ENCODE measurements around the gene CCR5AS.

DNA sequence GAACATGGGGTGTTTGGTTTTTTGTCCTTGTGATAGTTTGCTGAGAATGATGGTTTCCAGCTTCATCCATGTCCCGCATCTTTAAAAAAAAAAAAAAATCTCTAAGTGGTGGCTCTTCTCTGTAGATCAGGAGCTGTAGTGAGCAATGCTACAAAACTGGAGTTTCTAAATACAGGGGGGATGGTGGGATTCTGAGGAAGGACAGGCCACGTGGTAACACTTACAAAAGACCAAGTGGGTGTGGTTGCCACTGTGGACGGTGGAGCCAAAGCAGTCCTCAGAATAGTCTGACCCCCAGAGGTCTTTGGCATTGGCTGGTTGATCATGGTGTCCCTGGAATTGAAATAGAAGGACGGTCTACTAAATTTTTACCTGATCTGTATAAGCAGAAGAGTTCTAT, 7.9 kb upstream of the CCR5AS start:
- TF ChIP-seq, protein P1, sequence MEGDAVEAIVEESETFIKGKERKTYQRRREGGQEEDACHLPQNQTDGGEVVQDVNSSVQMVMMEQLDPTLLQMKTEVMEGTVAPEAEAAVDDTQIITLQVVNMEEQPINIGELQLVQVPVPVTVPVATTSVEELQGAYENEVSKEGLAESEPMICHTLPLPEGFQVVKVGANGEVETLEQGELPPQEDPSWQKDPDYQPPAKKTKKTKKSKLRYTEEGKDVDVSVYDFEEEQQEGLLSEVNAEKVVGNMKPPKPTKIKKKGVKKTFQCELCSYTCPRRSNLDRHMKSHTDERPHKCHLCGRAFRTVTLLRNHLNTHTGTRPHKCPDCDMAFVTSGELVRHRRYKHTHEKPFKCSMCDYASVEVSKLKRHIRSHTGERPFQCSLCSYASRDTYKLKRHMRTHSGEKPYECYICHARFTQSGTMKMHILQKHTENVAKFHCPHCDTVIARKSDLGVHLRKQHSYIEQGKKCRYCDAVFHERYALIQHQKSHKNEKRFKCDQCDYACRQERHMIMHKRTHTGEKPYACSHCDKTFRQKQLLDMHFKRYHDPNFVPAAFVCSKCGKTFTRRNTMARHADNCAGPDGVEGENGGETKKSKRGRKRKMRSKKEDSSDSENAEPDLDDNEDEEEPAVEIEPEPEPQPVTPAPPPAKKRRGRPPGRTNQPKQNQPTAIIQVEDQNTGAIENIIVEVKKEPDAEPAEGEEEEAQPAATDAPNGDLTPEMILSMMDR (IDR thresholded peaks at IDR 0.05; ENCODE audit: poor library complexity): no peak
- TF ChIP-seq EZH2 (IDR thresholded peaks at IDR 0.05; ENCODE audit: borderline replicate concordance) (no peak), EZH2phosphoT487 (IDR thresholded peaks at IDR 0.05; ENCODE audit: low read depth, severe bottlenecking, unreplicated experiment) (no peak)

All from hepatocyte (in vitro differentiated cells).